Measurements from ENCODE around the gene FOXB2. TPM values are rescaled to one million over a fixed set of nuclear protein-coding genes. Genes with fewer than 3 reads are reported as not detected.
A peak's percentile ranks its signal among the peaks of the same experiment; 100 is the strongest.

The FOXB2 gene
- polyA plus RNA-seq, 1 of the 3 experiments (the other 2 are of a cell fraction): not detected

DNA sequence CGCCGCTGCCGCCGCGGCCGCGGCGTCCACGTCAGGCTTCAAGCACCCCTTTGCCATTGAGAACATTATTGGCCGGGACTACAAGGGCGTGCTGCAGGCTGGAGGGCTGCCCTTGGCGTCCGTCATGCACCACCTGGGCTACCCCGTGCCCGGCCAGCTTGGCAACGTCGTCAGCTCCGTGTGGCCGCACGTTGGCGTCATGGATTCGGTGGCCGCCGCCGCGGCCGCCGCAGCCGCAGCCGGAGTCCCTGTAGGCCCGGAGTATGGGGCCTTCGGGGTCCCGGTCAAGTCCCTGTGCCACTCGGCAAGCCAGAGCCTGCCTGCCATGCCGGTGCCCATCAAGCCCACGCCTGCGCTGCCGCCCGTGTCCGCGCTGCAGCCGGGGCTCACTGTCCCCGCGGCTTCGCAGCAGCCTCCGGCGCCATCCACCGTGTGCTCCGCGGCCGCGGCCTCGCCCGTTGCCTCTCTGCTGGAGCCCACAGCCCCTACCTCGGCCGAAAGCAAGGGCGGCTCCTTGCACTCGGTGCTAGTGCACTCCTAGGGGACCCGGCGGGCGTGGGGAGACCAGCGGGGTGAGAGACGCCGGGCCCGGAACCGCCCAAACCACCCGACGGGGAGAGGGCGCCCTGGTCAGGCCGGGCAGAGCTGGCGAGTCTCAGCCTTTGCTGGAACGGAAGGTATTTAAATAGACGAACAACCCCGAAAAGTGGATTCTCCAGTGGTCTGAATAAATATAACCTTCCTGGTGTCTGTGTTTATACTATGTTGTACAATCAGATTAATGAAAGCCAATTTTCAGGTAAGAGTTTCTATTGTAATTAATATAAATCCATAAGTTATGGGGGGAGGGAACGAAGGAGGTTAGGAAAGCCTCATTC is 1.2 kb downstream of the FOXB2 start:
- no peak overlapping the region for H3K4me2 ChIP-seq
- H3K4me1 ChIP-seq (ENCODE audit: control insufficient read depth in 1 of 2, insufficient read depth in 2 of 2, low read depth in 1 of 2, low read length in 1 of 2): no peaks in the 10 kb centered on the region; a peak in 1 of 4 replicates
- TF ChIP-seq EZH2phosphoT487 (IDR thresholded peaks at IDR 0.05; ENCODE audit: borderline replicate concordance, low read depth): peak; percentile 100; the same call in 1 of the 2 replicates
- TF ChIP-seq, protein P1, sequence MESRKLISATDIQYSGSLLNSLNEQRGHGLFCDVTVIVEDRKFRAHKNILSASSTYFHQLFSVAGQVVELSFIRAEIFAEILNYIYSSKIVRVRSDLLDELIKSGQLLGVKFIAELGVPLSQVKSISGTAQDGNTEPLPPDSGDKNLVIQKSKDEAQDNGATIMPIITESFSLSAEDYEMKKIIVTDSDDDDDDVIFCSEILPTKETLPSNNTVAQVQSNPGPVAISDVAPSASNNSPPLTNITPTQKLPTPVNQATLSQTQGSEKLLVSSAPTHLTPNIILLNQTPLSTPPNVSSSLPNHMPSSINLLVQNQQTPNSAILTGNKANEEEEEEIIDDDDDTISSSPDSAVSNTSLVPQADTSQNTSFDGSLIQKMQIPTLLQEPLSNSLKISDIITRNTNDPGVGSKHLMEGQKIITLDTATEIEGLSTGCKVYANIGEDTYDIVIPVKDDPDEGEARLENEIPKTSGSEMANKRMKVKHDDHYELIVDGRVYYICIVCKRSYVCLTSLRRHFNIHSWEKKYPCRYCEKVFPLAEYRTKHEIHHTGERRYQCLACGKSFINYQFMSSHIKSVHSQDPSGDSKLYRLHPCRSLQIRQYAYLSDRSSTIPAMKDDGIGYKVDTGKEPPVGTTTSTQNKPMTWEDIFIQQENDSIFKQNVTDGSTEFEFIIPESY (IDR thresholded peaks at IDR 0.05; ENCODE audit: borderline replicate concordance, low read depth): no peak
- peak; percentile 57 for DNase-seq
- no peaks in the 10 kb centered on the region for H3K36me3 ChIP-seq (replicated peaks in 1 of 2; ENCODE audit: control insufficient read depth in 1 of 2, insufficient read depth in 2 of 2, low read length in 1 of 2)
- H3K9ac ChIP-seq: no peak overlapping the region
- ChIA-PET CTCF (interaction anchor here (1.2 kb wide), 1 partner anchor 210 kb away, joined by 3 read pairs; no protein-coding TSS in a partner anchor), POLR2A (interaction anchor here (0.5 kb wide), 1 partner anchor 110 kb away, joined by 3 read pairs; no protein-coding TSS in a partner anchor)
- H4K20me1 ChIP-seq (ENCODE audit: insufficient read depth): no peaks in the 10 kb centered on the region
- H3K4me3 ChIP-seq (ENCODE audit: low read depth in 2 of 2, low read length in 1 of 2): no peak overlapping the region
- H3K9me2 ChIP-seq: no peaks in the 10 kb centered on the region
- peaks cover 96% of the 10 kb centered on the region for H3K27me3 ChIP-seq (ENCODE audit: insufficient read depth)
- H3F3A ChIP-seq (replicated peaks; ENCODE audit: insufficient read depth): no peaks in the 10 kb centered on the region
- WGBS (ENCODE audit: low lambda C conversion rate): 0% methylated on average over 14 of the region's 75 CpGs
- H3K79me2 ChIP-seq (ENCODE audit: insufficient read depth): no peaks in the 10 kb centered on the region
- H3K27ac ChIP-seq (ENCODE audit: low read depth in 2 of 2, low read length in 1 of 2): no peak overlapping the region
- H3K9me3 ChIP-seq: no peaks in the 10 kb centered on the region
- no peak overlapping the region for H2AFZ ChIP-seq (ENCODE audit: low read depth)

DNA sequence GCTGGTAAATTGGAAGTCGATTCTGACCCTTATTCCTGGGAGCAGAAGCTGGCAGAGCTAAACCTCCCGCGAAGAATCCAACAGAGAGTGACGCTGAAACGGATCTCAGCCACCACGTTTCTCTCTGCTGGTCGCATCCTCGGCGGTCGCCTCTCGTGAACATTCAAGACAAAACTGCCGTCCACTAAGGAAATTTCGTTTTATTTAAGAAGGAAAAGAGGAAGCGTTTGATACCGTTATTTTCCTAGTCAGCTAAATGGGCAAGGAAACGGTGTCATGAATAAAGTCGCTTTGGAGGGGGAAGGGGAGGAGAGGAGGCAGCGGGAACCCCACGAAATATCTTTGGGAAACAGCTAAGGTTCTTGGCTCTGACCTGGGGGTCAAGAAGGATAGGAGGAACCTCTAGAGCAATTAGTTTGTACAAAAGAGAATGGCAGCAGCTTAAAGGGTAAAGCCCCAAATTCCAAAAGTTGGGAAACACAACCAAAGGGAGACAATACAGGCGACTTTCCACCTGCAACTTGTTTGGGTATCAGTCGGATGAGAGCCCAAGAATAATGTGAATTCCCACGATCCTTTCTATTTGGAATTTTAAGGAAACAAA is 1.9 kb downstream of the FOXB2 start:
- CTCF ChIA-PET: interaction anchor here (1.2 kb wide), 1 partner anchor 211 kb away, joined by 3 read pairs; no protein-coding TSS in a partner anchor
- Histone ChIP-seq H3K79me2 (ENCODE audit: insufficient read depth) (no peaks in the 10 kb centered on the region), H3K9ac (no peak overlapping the region), H3K4me1 (ENCODE audit: control insufficient read depth in 1 of 2, insufficient read depth in 2 of 2, low read depth in 1 of 2, low read length in 1 of 2) (no peaks in the 10 kb centered on the region; a peak in 1 of 4 replicates), H3K36me3 (replicated peaks in 1 of 2; ENCODE audit: control insufficient read depth in 1 of 2, insufficient read depth in 2 of 2, low read length in 1 of 2) (no peaks in the 10 kb centered on the region), H4K20me1 (ENCODE audit: insufficient read depth) (no peaks in the 10 kb centered on the region), H3K9me3 (no peaks in the 10 kb centered on the region), H2AFZ (ENCODE audit: low read depth) (no peak overlapping the region), H3K4me2 (no peak overlapping the region), H3K9me2 (no peaks in the 10 kb centered on the region), H3F3A (replicated peaks; ENCODE audit: insufficient read depth) (no peaks in the 10 kb centered on the region), H3K27ac (ENCODE audit: low read depth in 2 of 2, low read length in 1 of 2) (no peak overlapping the region), H3K4me3 (ENCODE audit: low read depth in 2 of 2, low read length in 1 of 2) (no peak overlapping the region), H3K27me3 (ENCODE audit: insufficient read depth) (peaks cover 94% of the 10 kb centered on the region)
- POLR2A ChIA-PET: interaction anchor here (0.5 kb wide), 1 partner anchor 110 kb away, joined by 3 read pairs; no protein-coding TSS in a partner anchor
- TF ChIP-seq, protein P1 (IDR thresholded peaks at IDR 0.05; ENCODE audit: borderline replicate concordance, low read depth): no peak
- TF ChIP-seq TEAD4 (IDR thresholded peaks at IDR 0.05; ENCODE audit: borderline replicate concordance, insufficient read depth) (no peak), NFIC (IDR thresholded peaks at IDR 0.05; ENCODE audit: borderline replicate concordance) (no peak), SMC3 (IDR thresholded peaks at IDR 0.05; ENCODE audit: low read depth, low read length) (no peak), CHD2 (IDR thresholded peaks at IDR 0.05; ENCODE audit: low read length, partially characterized antibody) (no peak), EZH2phosphoT487 (IDR thresholded peaks at IDR 0.05; ENCODE audit: borderline replicate concordance, low read depth) (no peak), GATA2 (CRISPR knock-in tag; IDR thresholded peaks at IDR 0.05) (no peak), SIN3A (IDR thresholded peaks at IDR 0.05; ENCODE audit: borderline replicate concordance, low read depth, low read length) (no peak)
- TF ChIP-seq, protein P2, sequence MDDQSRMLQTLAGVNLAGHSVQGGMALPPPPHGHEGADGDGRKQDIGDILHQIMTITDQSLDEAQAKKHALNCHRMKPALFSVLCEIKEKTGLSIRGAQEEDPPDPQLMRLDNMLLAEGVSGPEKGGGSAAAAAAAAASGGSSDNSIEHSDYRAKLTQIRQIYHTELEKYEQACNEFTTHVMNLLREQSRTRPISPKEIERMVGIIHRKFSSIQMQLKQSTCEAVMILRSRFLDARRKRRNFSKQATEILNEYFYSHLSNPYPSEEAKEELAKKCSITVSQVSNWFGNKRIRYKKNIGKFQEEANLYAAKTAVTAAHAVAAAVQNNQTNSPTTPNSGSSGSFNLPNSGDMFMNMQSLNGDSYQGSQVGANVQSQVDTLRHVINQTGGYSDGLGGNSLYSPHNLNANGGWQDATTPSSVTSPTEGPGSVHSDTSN (IDR thresholded peaks at IDR 0.05): no peak
- WGBS (ENCODE audit: low lambda C conversion rate): 3% methylated on average over 20 of the region's 22 CpGs
- peak; percentile 23 for DNase-seq
